Testis (tissue), 3 donors: Measurements from ENCODE around the gene MUC13. TPM values are rescaled to one million over a fixed set of nuclear protein-coding genes. Genes with fewer than 3 reads are reported as not detected.

Experiments used
- DNase-seq: peaks from one replicate; pipeline ENCODE4 v3.0.0-alpha.2; 2019
- H3K27ac ChIP-seq, 2 donors: fragments of 200-600 bp; sonication (generic); one replicate each; pipeline ENCODE4 v1.5.1; 2019
- H3K27me3 ChIP-seq: fragments of 200-600 bp; sonication (generic); one replicate; pipeline ENCODE4 v1.5.1; 2019
- H3K36me3 ChIP-seq: fragments of 200-600 bp; sonication (generic); one replicate; pipeline ENCODE4 v1.5.1; 2017; ENCODE audit warnings: low read depth; ENCODE audit errors: missing control alignments
- H3K4me1 ChIP-seq: fragments of 200-600 bp; sonication (generic); one replicate; pipeline ENCODE4 v1.5.1; 2019
- H3K4me3 ChIP-seq, 2 donors: fragments of 200-600 bp; sonication (generic); one replicate each; pipeline ENCODE4 v1.5.1; 2017 to 2019
- H3K9me3 ChIP-seq: fragments of 200-600 bp; sonication (generic); one replicate; pipeline ENCODE4 v1.5.1; 2017
- POLR2A ChIP-seq: fragments of 450-650 bp; IDR thresholded peaks from one replicate; pipeline ENCODE4 v1.6.1; 2017; ENCODE audit warnings: antibody characterized with exemption, mild to moderate bottlenecking, moderate library complexity
- whole genome bisulfite sequencing, 2 donors: methylation state at CpG; one replicate each; pipeline ENCODE4 v1.1.5; 2018; 5-methylcytosine and 5-hydroxymethylcytosine counted together
- intact Hi-C: fragments of 100-400 bp; cut with DNase I; formaldehyde crosslinking; loops from one replicate; pipeline ENCODE4 v1.15.1; 2023; ENCODE audit warnings: low total_unique reads
- polyA plus RNA-seq: library from polyadenylated mRNA; stranded (reverse); fragments of 350-450 nt; fragmentation: Illumina TruSeq; extraction: RNeasy Lipid Tissue Mini Kit (QIAGEN cat#74804); gene quantifications from one replicate; pipeline ENCODE4 v1.2.3, GENCODE V29; 2014; ENCODE audit warnings: low read depth, low replicate concordance; ENCODE audit not compliant: insufficient read depth
- total RNA-seq, 2 donors: library from RNA; depleted of rRNA; stranded (reverse); fragments of >200 nt; gene quantifications; one replicate each; pipeline ENCODE4 v1.2.3, GENCODE V29; 2016
- TF ChIP-seq, protein P1 (sequence below), 3 experiments: fragments of 450-650 bp in 2 of 3; fragments of 200-600 bp in 1 of 3; sonication (generic) in 1 of 3; IDR thresholded peaks; one replicate each; pipeline ENCODE4 v1.5.1; 2016 to 2019; ENCODE audit warnings: antibody characterized with exemption in 3 of 3, mild to moderate bottlenecking in 2 of 3, moderate library complexity in 1 of 3

Gene MUC13
- total and polyA plus RNA-seq, 3 donors from 2014 or later = 0.19 to 0.34 (median 0.24) TPM

DNA sequence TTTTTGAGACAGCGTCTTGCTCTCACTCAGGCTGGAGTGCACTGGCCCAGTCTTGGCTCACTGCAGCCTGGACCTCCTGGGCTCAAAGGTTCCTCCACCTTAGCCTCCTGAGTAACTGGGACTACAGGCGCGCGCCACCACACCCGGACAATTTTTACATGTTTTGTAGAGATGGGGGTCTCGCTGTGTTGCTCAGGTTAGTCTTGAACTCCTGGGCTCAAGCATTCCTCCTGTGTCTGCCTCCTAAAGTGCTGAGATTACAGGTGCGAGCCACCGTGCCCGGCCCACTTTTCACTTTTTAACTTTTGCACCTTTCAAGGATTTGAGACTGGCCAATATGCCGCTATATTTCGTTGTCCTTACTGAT lies 46.6 kb downstream of the MUC13 start:
- WGBS, 2 donors = 52 to 70% methylated on average over 11 of the region's 11 CpGs
- H3K27ac ChIP-seq = peak overlapping the region; percentile 73 to 91

DNA sequence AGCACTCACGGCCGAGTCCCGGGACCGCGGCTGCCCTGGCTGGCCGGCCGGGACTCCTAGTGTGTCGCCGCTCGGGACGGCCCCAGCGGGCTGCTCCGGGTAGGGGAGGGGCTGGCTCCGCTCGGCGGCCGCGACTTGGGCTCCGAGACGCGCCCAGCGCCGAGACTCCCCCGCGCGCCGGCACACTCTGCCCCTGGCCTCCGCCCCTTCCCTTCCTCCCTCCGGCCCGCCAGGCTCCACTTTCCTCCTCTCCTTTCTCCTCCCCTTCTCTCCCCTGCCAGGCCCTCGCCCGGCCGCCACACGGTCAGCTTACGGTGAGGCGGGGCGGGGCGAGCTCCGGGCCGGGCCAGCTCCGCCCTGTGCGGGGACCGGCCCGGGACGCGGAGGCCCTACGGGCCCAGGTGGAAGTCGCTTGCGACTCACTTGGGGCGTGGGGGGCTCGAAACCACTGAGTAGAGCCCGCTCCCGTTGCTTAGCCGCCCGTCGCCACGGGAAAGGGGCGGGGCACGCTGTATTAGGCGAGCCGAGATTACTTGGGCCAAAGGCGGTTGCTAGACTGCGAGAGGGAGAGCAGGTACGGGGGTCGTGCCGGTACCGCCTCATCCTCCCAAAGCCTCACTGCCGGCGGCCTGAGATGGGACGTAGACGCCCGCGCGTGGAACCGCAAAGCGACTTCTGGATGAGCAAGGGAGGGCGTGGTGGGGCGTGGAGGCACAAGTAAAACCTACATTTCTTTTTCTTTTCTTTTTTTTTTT lies 47.2 kb downstream of the MUC13 start, which contains the start of gene ITGB5:
Gene ITGB5 (minus strand): TSS at position 189 of the 755 bp plus-strand sequence. CDS start 365 bp downstream, outside the sequence.
- no peaks in the 10 kb centered on the region for H3K27me3 ChIP-seq
- TF ChIP-seq, protein P1, sequence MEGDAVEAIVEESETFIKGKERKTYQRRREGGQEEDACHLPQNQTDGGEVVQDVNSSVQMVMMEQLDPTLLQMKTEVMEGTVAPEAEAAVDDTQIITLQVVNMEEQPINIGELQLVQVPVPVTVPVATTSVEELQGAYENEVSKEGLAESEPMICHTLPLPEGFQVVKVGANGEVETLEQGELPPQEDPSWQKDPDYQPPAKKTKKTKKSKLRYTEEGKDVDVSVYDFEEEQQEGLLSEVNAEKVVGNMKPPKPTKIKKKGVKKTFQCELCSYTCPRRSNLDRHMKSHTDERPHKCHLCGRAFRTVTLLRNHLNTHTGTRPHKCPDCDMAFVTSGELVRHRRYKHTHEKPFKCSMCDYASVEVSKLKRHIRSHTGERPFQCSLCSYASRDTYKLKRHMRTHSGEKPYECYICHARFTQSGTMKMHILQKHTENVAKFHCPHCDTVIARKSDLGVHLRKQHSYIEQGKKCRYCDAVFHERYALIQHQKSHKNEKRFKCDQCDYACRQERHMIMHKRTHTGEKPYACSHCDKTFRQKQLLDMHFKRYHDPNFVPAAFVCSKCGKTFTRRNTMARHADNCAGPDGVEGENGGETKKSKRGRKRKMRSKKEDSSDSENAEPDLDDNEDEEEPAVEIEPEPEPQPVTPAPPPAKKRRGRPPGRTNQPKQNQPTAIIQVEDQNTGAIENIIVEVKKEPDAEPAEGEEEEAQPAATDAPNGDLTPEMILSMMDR (IDR thresholded peaks at IDR 0.05) = no peak
- no peak for TF ChIP-seq POLR2A
- WGBS, 2 donors = 2% methylated on average over 31 to 69 of the region's 78 CpGs
- H3K9me3 ChIP-seq = no peaks in the 10 kb centered on the region
- intact Hi-C loops = no loop called here
- H3K4me3 ChIP-seq = peak within 1 kb of the TSS; percentile 63 to 72
- peak; percentile 88 for DNase-seq
- H3K36me3 ChIP-seq = no peaks in the 10 kb centered on the region
- no peaks in the 10 kb centered on the region for H3K4me1 ChIP-seq
- H3K27ac ChIP-seq = peak within 1 kb of the TSS; percentile 90 to 91

More for the DNA sequence above, 46.6 kb downstream of the MUC13 start:
- H3K9me3 ChIP-seq = no peaks in the 10 kb centered on the region
- intact Hi-C loops = no loop called here
- H3K4me1 ChIP-seq = no peaks in the 10 kb centered on the region
- TF ChIP-seq, protein P1 (IDR thresholded peaks at IDR 0.05) = no peak
- TF ChIP-seq POLR2A = no peak
- no peak for DNase-seq
- peak overlapping the region; percentile 63 to 72 for H3K4me3 ChIP-seq
- H3K27me3 ChIP-seq = no peaks in the 10 kb centered on the region
- H3K36me3 ChIP-seq = no peaks in the 10 kb centered on the region

DNA sequence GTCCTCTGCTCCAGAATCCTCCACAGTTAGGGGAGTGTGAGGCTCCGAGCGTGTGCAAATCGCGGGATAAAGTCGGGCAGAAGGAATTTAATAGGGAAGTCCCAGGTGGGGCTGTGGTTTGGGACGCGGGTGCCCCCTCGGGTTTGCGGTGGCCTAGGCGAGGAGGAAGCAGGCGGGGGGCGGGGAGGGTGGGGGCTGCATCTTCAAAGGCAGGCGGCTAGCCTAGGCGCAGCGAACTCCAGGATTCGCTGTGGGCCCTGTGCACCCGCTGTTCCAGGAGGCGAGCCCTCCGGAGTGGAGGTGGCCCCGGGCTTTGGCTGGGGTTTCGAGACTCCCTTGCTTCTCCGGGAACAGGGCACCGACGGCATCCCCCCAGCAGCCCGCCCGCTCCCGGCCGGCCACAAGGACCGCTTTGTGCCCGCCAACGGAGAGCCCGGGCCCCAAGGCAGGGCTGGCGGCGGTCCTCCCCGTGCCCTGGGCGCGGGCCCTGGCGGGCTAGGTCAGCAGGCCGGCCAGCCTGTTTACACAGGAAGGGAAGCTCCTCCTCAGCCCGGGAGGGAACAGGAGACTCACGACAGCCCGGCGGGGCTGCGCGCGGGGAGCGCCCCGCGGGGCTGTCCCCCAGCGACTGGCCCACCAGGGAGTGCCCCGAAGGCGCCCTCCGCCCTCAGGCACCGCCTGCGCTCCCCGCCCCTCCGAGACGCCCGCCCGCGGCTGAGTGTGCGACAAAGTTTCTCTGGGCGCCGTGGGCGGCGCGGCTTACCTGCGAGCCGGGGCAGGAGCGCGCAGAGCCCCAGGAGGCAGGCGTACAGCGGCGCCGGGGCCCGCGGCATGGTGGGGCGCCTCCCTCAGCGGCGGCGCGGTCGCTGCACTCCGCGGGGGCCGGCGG lies 48.1 kb downstream of the MUC13 start:
- 1 to 2% methylated on average over 9 to 46 of the region's 87 CpGs for WGBS, 2 donors
- Histone ChIP-seq H3K4me3 (peak overlapping the region; percentile 63 to 72), H3K27me3 (no peaks in the 10 kb centered on the region), H3K36me3 (no peaks in the 10 kb centered on the region), H3K27ac (peak overlapping the region; percentile 90 to 91), H3K4me1 (no peaks in the 10 kb centered on the region), H3K9me3 (no peaks in the 10 kb centered on the region)
- DNase-seq = peak; percentile 52
- intact Hi-C loops = no loop called here
- TF ChIP-seq POLR2A = no peak
- TF ChIP-seq, protein P1 (IDR thresholded peaks at IDR 0.05) = no peak

DNA sequence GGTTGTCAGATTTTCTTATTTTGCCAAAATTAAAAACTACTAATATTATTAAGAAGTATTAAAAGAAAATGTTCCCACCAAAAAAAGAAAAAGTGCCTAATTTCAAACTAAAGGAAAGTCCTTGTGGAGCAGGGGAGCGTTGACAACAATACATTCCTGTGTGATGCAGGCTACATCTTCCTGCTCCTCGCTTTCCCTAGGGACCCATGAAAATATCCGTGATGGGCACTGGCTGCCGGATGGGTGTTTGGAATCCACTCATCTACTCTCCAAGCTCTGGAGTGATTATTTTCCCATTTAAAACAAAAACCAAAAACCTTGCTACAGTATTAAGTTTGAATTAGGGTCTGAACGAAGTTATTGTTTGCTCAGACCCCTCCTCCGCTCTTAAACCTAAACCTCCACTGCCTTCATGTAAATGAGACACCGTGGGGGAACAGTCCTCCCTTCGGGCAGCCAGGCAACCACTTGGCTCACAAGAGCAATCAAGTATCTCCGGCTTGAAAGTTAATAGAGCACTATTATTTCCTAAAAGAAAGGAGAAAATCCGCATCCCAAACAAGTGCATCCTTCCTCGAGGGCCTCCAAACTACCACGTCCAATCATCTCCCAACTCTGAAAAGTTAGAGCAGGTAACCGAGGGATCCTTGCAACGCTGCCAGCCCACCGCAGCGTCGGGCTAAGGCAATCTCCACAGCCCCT lies 48.9 kb downstream of the MUC13 start:
- TF ChIP-seq, protein P1 (IDR thresholded peaks at IDR 0.05) = no peak
- TF ChIP-seq POLR2A = no peak
- 12 to 25% methylated on average over 17 of the region's 17 CpGs for WGBS, 2 donors
- intact Hi-C loops = no loop called here
- no peaks in the 10 kb centered on the region for H3K4me1 ChIP-seq
- H3K4me3 ChIP-seq = peak overlapping the region; percentile 63 to 72
- DNase-seq = no peak
- H3K27ac ChIP-seq = peak overlapping the region in 1 of 2 donors; percentile 91
- no peaks in the 10 kb centered on the region for H3K27me3 ChIP-seq
- H3K9me3 ChIP-seq = no peaks in the 10 kb centered on the region
- H3K36me3 ChIP-seq = no peaks in the 10 kb centered on the region
